ENCODE results near the gene PPFIBP1. TPM values are rescaled to one million over a fixed set of nuclear protein-coding genes. Genes with fewer than 3 reads are reported as not detected.

PPFIBP1 gene
- total and polyA plus RNA-seq, 2 donors (not counting 1 experiment from before 2014, with no cell fraction given), result 3.3 to 15.0 TPM

DNA sequence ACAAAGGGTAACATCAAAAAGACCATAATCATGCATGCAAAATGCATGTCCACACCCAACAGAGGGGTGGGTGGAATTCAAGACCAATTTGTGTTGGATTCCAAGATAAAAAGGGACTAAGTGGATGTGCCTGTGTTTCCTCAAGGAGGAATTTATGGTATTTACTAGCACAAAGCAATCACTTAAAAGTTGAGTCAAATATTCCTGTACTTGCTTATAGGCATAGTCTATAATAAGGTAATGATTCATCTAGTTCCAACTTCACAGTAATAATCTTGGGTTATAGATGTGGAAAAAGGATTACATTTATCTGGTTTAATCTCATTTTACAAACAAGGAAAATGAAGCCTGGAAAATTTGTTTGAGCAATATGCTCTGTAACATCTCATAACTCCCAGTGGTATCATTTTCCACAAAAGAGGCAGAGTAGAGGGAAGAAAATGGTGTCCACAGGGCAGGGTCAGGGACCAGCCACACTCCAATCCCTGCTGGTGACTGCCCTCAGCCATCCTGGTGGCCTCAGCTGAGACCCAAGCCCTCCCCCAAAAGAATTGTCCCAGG is 91.4 kb downstream of the PPFIBP1 start:
- DNase-seq, result no peak
- H3K27ac ChIP-seq (ENCODE audit: low read length in 2 of 2), result no peak overlapping the region
- POLR2A ChIA-PET, result no interaction called here
- Mint-ChIP-seq H3K27ac (no peak overlapping the region), H3K9me3 (ENCODE audit: insufficient read depth) (no peaks in the 10 kb centered on the region), H3K27me3 (no peaks in the 10 kb centered on the region), H3K4me1 (no peaks in the 10 kb centered on the region), H3K4me3 (no peak overlapping the region)
- no peaks in the 10 kb centered on the region for H3K9me3 ChIP-seq (ENCODE audit: control extremely low read depth in 1 of 3, control insufficient read depth in 2 of 3, insufficient read depth in 1 of 3, low read length in 2 of 3)
- no peak overlapping the region for H3K4me2 ChIP-seq (replicated peaks; ENCODE audit: low read depth, low read length, poor library complexity, severe bottlenecking)
- no peaks in the 10 kb centered on the region for H3K79me2 ChIP-seq (ENCODE audit: control insufficient read depth, insufficient read depth, low read length)
- H3K4me1 ChIP-seq (ENCODE audit: control insufficient read depth in 2 of 2, insufficient read depth in 2 of 2, low read length in 2 of 2), result no peaks in the 10 kb centered on the region
- CTCF ChIA-PET, result no interaction called here
- intact Hi-C loops (cut with micrococcal nuclease), result no loop called here
- no peak for ATAC-seq (ENCODE audit: low read depth)
- H2AFZ ChIP-seq (ENCODE audit: insufficient read depth, low read depth, low read length, poor library complexity, severe bottlenecking), result no peak overlapping the region
- no peaks in the 10 kb centered on the region for H4K20me1 ChIP-seq (ENCODE audit: control insufficient read depth, insufficient read depth, low read length, poor library complexity, severe bottlenecking)
- H3K4me3 ChIP-seq (ENCODE audit: control extremely low read depth in 1 of 5, extremely low read depth in 1 of 5, insufficient read depth in 1 of 5, low read depth in 2 of 5, low read length in 4 of 5), result no peak overlapping the region
- H3K9ac ChIP-seq (ENCODE audit: low read length), result no peak overlapping the region
- H3K27me3 ChIP-seq (replicated peaks in 1 of 4; ENCODE audit: control extremely low read depth in 1 of 4, control insufficient read depth in 3 of 4, insufficient read depth in 4 of 4, low read length in 3 of 4), result no peaks in the 10 kb centered on the region
- TF ChIP-seq CTCF (IDR thresholded peaks at IDR 0.05) (no peak), EZH2 (IDR thresholded peaks at IDR 0.05; ENCODE audit: borderline replicate concordance, insufficient read depth, low read depth, low read length, poor library complexity, severe bottlenecking) (no peak)
- no peaks in the 10 kb centered on the region for H3K36me3 ChIP-seq (replicated peaks in 1 of 2; ENCODE audit: control extremely low read depth in 1 of 2, control insufficient read depth in 1 of 2, extremely low read depth in 1 of 2, insufficient read depth in 2 of 2, low read length in 1 of 2)

DNA sequence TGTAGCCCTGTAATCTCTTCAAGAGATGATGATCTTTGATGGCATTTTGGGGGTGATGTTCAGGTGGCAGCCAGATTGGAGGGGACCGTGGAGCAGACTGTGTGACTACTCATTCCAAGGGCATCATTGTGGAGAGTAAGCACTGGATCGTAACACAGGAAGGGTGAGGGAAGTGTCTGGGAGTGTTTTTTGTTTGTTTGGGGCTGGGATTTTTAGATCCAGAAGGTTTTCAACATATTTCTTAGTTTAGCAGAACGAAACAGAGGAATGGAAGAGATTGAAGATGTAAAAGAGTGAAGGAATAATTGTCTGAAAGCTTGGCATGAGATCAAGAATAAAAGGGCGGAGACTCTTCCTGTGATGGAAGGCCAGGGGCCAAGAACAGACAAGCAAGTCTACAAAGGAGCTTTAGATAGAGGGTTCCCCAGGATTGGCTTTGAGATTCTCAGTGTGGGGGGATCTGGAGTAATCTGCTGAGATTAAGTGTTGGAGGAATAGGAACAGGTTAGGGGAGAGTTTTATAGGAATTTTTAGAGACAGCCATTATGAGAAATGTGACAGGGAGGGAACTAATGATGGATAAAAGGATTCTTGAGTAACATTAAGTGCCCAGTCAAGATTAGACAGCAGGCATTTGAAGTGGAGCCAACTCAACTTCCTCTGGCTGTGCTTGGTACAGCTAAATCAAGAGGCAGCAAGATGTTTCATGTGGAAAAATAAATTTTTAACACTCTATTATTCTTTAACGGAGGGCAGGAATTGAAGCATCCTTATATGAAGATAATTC is 92.5 kb downstream of the PPFIBP1 start:
- Mint-ChIP-seq H3K4me1 (no peaks in the 10 kb centered on the region), H3K9me3 (ENCODE audit: insufficient read depth) (no peaks in the 10 kb centered on the region), H3K4me3 (no peak overlapping the region), H3K27me3 (no peaks in the 10 kb centered on the region), H3K27ac (no peak overlapping the region)
- H3K4me2 ChIP-seq (replicated peaks; ENCODE audit: low read depth, low read length, poor library complexity, severe bottlenecking), result no peak overlapping the region
- H4K20me1 ChIP-seq (ENCODE audit: control insufficient read depth, insufficient read depth, low read length, poor library complexity, severe bottlenecking), result no peaks in the 10 kb centered on the region
- no peaks in the 10 kb centered on the region for H3K9me3 ChIP-seq (ENCODE audit: control extremely low read depth in 1 of 3, control insufficient read depth in 2 of 3, insufficient read depth in 1 of 3, low read length in 2 of 3)
- no peaks in the 10 kb centered on the region for H3K36me3 ChIP-seq (replicated peaks in 1 of 2; ENCODE audit: control extremely low read depth in 1 of 2, control insufficient read depth in 1 of 2, extremely low read depth in 1 of 2, insufficient read depth in 2 of 2, low read length in 1 of 2)
- no peak overlapping the region for H3K4me3 ChIP-seq (ENCODE audit: control extremely low read depth in 1 of 5, extremely low read depth in 1 of 5, insufficient read depth in 1 of 5, low read depth in 2 of 5, low read length in 4 of 5)
- H2AFZ ChIP-seq (ENCODE audit: insufficient read depth, low read depth, low read length, poor library complexity, severe bottlenecking), result no peak overlapping the region
- WGBS (ENCODE audit: insufficient coverage), result 87% methylated on average over 4 of the region's 5 CpGs
- H3K79me2 ChIP-seq (ENCODE audit: control insufficient read depth, insufficient read depth, low read length), result no peaks in the 10 kb centered on the region
- CTCF ChIA-PET, result no interaction called here
- intact Hi-C loops (cut with micrococcal nuclease), result no loop called here
- H3K27me3 ChIP-seq (replicated peaks in 1 of 4; ENCODE audit: control extremely low read depth in 1 of 4, control insufficient read depth in 3 of 4, insufficient read depth in 4 of 4, low read length in 3 of 4), result no peaks in the 10 kb centered on the region
- no peak for ATAC-seq (ENCODE audit: low read depth)
- DNase-seq, result no peak
- TF ChIP-seq CTCF (IDR thresholded peaks at IDR 0.05) (no peak), EZH2 (IDR thresholded peaks at IDR 0.05; ENCODE audit: borderline replicate concordance, insufficient read depth, low read depth, low read length, poor library complexity, severe bottlenecking) (no peak)
- H3K27ac ChIP-seq (ENCODE audit: low read length in 2 of 2), result no peak overlapping the region
- POLR2A ChIA-PET, result no interaction called here
- no peaks in the 10 kb centered on the region for H3K4me1 ChIP-seq (ENCODE audit: control insufficient read depth in 2 of 2, insufficient read depth in 2 of 2, low read length in 2 of 2)
- no peak overlapping the region for H3K9ac ChIP-seq (ENCODE audit: low read length)
